ENCODE measurements around the gene DENND6B.

Gene DENND6B

DNA sequence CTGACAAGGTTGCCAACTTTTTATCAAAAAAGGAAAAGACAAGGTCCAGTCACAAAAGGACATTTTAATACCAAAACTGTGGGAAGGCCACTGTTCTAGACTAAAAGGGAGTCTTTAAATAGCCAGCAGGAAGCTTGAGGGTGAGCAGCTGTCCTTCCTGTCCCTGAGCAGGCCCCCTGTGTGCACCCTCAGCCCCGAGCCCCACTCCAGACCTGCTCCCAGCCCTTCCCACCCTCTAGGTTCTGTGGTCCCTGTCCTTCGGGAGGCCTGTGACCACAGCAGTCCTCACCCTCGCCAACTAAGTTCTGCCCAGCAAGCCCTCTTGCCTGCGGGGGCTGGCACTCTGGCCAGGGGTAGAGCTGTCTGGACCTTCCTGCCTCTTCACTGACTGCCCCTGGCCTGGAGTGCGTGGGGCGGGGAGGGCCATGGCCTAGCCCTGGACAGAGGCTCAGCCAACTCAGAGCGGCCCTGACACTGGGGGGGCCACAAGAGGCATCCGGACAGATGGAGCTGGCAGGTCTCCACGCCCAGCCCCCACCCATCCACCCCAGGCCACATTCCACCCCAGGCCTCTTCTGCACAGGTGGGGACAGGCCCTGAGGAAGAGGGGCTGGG is 17.7 kb downstream of the DENND6B start:
- Histone ChIP-seq H3K9me3 (replicated peaks; ENCODE audit: insufficient read depth, low read length) (no peaks in the 10 kb centered on the region), H2AFZ (ENCODE audit: low read length) (no peak overlapping the region), H3K4me1 (ENCODE audit: low read length) (peaks cover 22% of the 10 kb centered on the region), H3K79me2 (ENCODE audit: low read length) (peaks cover 36% of the 10 kb centered on the region), H3K9ac (ENCODE audit: low read length) (peak overlapping the region; percentile 17; the same call in 1 of the 2 replicates), H3K4me3 (ENCODE audit: low read length) (no peak overlapping the region), H4K20me1 (ENCODE audit: insufficient read depth, low read length) (no peaks in the 10 kb centered on the region), H3K9me2 (replicated peaks; ENCODE audit: insufficient read depth, low read length) (no peaks in the 10 kb centered on the region), H3K36me3 (replicated peaks; ENCODE audit: insufficient read depth, low read length) (no peaks in the 10 kb centered on the region), H3K27ac (ENCODE audit: low read length) (peak overlapping the region; percentile 55; the same call in 1 of the 2 replicates), H3K27me3 (replicated peaks; ENCODE audit: insufficient read depth, low read length) (no peaks in the 10 kb centered on the region), H3K4me2 (ENCODE audit: low read depth, low read length) (peak overlapping the region; percentile 53), H3F3A (ENCODE audit: insufficient read depth, low read length) (peaks cover 9% of the 10 kb centered on the region)
- DNase-seq: no peak
- TF ChIP-seq EZH2 (optimal IDR thresholded peaks at IDR 0.05; ENCODE audit: low read depth, low read length): no peak
- TF ChIP-seq, protein P1, sequence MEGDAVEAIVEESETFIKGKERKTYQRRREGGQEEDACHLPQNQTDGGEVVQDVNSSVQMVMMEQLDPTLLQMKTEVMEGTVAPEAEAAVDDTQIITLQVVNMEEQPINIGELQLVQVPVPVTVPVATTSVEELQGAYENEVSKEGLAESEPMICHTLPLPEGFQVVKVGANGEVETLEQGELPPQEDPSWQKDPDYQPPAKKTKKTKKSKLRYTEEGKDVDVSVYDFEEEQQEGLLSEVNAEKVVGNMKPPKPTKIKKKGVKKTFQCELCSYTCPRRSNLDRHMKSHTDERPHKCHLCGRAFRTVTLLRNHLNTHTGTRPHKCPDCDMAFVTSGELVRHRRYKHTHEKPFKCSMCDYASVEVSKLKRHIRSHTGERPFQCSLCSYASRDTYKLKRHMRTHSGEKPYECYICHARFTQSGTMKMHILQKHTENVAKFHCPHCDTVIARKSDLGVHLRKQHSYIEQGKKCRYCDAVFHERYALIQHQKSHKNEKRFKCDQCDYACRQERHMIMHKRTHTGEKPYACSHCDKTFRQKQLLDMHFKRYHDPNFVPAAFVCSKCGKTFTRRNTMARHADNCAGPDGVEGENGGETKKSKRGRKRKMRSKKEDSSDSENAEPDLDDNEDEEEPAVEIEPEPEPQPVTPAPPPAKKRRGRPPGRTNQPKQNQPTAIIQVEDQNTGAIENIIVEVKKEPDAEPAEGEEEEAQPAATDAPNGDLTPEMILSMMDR (IDR thresholded peaks at IDR 0.05; ENCODE audit: low read length): no peak
- TF ChIP-seq EZH2phosphoT487 (IDR thresholded peaks at IDR 0.05; ENCODE audit: low read length): no peak

DNA sequence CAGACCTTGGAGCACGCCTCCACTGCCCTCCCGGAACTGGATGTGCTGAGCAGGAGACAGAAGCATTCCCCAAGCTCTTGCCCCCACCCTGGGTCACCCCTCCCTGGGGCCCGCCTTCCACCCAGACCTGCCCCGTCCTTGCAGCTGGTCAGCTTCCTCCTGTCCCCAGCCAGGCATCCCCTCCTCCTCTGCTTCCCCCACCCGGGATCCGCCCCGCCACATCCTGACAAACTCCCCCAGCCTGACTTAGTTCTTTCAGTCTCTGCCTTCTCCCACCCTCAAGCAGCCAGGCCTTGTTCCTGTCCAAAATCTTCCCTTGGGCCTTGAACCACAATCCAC is 18.2 kb downstream of the DENND6B start:
- peak overlapping the region; percentile 17; the same call in 1 of the 2 replicates for H3K9ac ChIP-seq (ENCODE audit: low read length)
- H4K20me1 ChIP-seq (ENCODE audit: insufficient read depth, low read length): no peaks in the 10 kb centered on the region
- peak overlapping the region; percentile 55; the same call in 1 of the 2 replicates for H3K27ac ChIP-seq (ENCODE audit: low read length)
- no peaks in the 10 kb centered on the region for H3K36me3 ChIP-seq (replicated peaks; ENCODE audit: insufficient read depth, low read length)
- no peak overlapping the region for H3K4me3 ChIP-seq (ENCODE audit: low read length)
- H3K79me2 ChIP-seq (ENCODE audit: low read length): peaks cover 33% of the 10 kb centered on the region
- H3K9me3 ChIP-seq (replicated peaks; ENCODE audit: insufficient read depth, low read length): no peaks in the 10 kb centered on the region
- H3K9me2 ChIP-seq (replicated peaks; ENCODE audit: insufficient read depth, low read length): no peaks in the 10 kb centered on the region
- TF ChIP-seq, protein P1 (IDR thresholded peaks at IDR 0.05; ENCODE audit: low read length): no peak
- TF ChIP-seq EZH2 (optimal IDR thresholded peaks at IDR 0.05; ENCODE audit: low read depth, low read length) (no peak), EZH2phosphoT487 (IDR thresholded peaks at IDR 0.05; ENCODE audit: low read length) (no peak)
- H3K4me1 ChIP-seq (ENCODE audit: low read length): peaks cover 22% of the 10 kb centered on the region
- no peaks in the 10 kb centered on the region for H3K27me3 ChIP-seq (replicated peaks; ENCODE audit: insufficient read depth, low read length)
- H2AFZ ChIP-seq (ENCODE audit: low read length): no peak overlapping the region
- no peak for DNase-seq
- peaks cover 9% of the 10 kb centered on the region for H3F3A ChIP-seq (ENCODE audit: insufficient read depth, low read length)
- H3K4me2 ChIP-seq (ENCODE audit: low read depth, low read length): peak overlapping the region; percentile 53

DNA sequence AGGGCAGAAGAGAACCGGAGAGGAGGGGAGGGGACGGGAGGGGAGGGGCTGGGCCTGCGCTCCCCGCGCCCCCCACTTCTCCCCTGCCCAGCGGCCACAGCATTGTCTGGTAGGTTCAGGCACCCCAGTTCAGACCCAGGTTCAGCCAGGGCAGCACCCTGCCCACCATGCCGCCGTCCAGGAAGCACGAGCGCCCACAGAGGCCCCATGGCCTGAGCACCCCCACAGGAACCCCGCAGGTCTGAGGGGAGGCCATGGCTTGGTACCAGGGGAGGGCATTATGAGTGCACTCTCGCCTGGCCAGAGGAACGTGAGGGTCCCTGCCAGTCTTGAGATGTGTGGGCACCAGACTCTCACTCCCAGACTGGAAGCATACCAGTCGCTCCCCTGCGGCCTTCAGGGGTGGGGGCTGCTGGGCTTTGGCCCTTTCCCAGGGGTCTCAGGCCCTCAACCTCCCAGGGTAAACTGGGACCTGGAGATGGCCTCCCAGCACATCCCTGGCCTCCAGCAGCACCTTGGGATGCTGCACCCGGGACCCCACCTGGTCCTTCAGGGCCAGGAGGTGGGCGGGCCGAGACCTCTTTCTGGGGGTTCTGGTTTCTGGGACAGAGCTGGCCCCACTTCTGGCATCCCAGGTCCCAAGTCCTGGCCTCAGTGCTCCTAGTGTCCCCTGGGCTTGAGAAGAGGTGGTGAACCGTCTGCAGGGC is 18.8 kb downstream of the DENND6B start:
- Histone ChIP-seq H3K27ac (ENCODE audit: low read length) (peak overlapping the region; percentile 55; the same call in 1 of the 2 replicates), H3K4me3 (ENCODE audit: low read length) (no peak overlapping the region)

More for the DNA sequence above, 18.8 kb downstream of the DENND6B start:
- Histone ChIP-seq H3K36me3 (replicated peaks; ENCODE audit: insufficient read depth, low read length) (no peaks in the 10 kb centered on the region), H3K27me3 (replicated peaks; ENCODE audit: insufficient read depth, low read length) (no peaks in the 10 kb centered on the region), H3F3A (ENCODE audit: insufficient read depth, low read length) (peaks cover 9% of the 10 kb centered on the region), H3K4me2 (ENCODE audit: low read depth, low read length) (peak overlapping the region; percentile 53; the same call in 1 of the 2 replicates), H3K4me1 (ENCODE audit: low read length) (peaks cover 22% of the 10 kb centered on the region), H3K79me2 (ENCODE audit: low read length) (peaks cover 30% of the 10 kb centered on the region), H3K9ac (ENCODE audit: low read length) (peak overlapping the region; percentile 17; the same call in 1 of the 2 replicates), H3K9me3 (replicated peaks; ENCODE audit: insufficient read depth, low read length) (no peaks in the 10 kb centered on the region), H2AFZ (ENCODE audit: low read length) (no peak overlapping the region), H4K20me1 (ENCODE audit: insufficient read depth, low read length) (no peaks in the 10 kb centered on the region), H3K9me2 (replicated peaks; ENCODE audit: insufficient read depth, low read length) (no peaks in the 10 kb centered on the region)
- no peak for TF ChIP-seq EZH2 (optimal IDR thresholded peaks at IDR 0.05; ENCODE audit: low read depth, low read length)
- TF ChIP-seq, protein P1 (IDR thresholded peaks at IDR 0.05; ENCODE audit: low read length): no peak
- DNase-seq: no peak

All from MM.1S (cell line).